Measurements from ENCODE around the gene MAP3K4.

GRCh38 chr6:161152907-161153662, 161.5 kb downstream of the MAP3K4 start:
- TF ChIP-seq CTCF (IDR thresholded peaks at IDR 0.05) (no peak), POLR2A (IDR thresholded peaks at IDR 0.05) (no peak)

Data from lower leg skin (tissue), 3 donors.